Transverse colon (tissue), 4 donors: ENCODE measurements around the gene SOS1.

ENCODE experiments used
- CTCF ChIP-seq, 5 experiments: fragments of 200-600 bp in 3 of 5; fragments of 450-650 bp in 2 of 5; sonication (generic) in 3 of 5; IDR thresholded peaks; 1 replicate in 2 of 5; 2 replicates in 3 of 5; pipeline ENCODE4 v1.5.1; 2016 to 2017; ENCODE audit warnings: antibody characterized with exemption in 5 of 5, inconsistent platforms in 3 of 5, mild to moderate bottlenecking in 2 of 5, moderate library complexity in 1 of 5
- EP300 ChIP-seq: sonication (generic); formaldehyde crosslinking; IDR thresholded peaks from one replicate; pipeline ENCODE4 v1.6.1; 2017; ENCODE audit warnings: antibody characterized with exemption, low read depth
- POLR2A ChIP-seq: fragments of 450-650 bp; IDR thresholded peaks from one replicate; pipeline ENCODE4 v1.6.1; 2016; ENCODE audit warnings: antibody characterized with exemption, mild to moderate bottlenecking, moderate library complexity
- POLR2AphosphoS5 ChIP-seq, 3 donors: sonication (generic); formaldehyde crosslinking; IDR thresholded peaks; one replicate each; pipeline ENCODE4 v1.6.1; 2016; ENCODE audit warnings: antibody characterized with exemption in 3 of 3

- TF ChIP-seq CTCF (IDR thresholded peaks at IDR 0.05) (no peak), POLR2A (no peak), EP300 (no peak), POLR2AphosphoS5 (IDR thresholded peaks at IDR 0.05) (no peak)
Measured at GRCh38 chr2:38982498-38982897, 138.4 kb downstream of the SOS1 start.
